Ureter (tissue), 1 donor: ENCODE results near the gene HDAC9. TPM values are rescaled to one million over a fixed set of nuclear protein-coding genes. Genes with fewer than 3 reads are reported as not detected.

ENCODE experiments used
- DNase-seq: peaks from one replicate; pipeline ENCODE4 v3.0.0-alpha.2; 2020; ENCODE audit warnings: low spot score
- total RNA-seq: library from RNA; stranded (reverse); gene quantifications from one replicate; pipeline ENCODE4 v1.2.4, GENCODE V29; 2023
- donor health status: DM: yes; HTN: yes; CAD: no.

The HDAC9 gene
- total RNA-seq, 1 donor from 2014 or later, result 20.0 TPM

DNA sequence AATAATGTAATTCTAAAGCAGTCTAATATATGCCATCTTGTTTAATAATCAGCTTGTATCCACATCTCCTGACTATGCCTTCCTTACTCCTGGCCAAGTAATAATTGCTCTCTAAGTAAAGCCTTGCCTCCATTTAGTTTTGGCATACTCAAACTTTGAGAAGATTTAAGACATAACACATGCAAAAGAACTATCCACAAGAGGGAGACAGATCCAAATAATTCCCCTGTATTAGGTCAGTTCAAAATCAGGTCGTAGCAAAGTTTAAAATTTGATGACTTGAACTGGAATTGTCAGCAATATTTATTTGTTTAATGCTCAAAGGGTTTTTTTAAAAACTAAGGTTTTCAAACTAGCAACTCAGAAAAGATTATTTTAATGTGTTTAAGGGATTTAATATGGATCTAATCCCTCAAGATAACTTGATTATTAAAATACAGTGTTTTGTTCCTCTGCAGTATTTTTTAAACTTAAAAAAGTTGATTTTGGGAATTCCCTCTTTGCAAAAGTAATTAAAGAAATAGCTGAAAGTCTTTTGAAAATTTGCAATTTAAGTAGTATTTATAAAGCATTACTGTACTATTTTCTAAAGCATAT lies 95.3 kb downstream of the HDAC9 start:
- no peak for DNase-seq

DNA sequence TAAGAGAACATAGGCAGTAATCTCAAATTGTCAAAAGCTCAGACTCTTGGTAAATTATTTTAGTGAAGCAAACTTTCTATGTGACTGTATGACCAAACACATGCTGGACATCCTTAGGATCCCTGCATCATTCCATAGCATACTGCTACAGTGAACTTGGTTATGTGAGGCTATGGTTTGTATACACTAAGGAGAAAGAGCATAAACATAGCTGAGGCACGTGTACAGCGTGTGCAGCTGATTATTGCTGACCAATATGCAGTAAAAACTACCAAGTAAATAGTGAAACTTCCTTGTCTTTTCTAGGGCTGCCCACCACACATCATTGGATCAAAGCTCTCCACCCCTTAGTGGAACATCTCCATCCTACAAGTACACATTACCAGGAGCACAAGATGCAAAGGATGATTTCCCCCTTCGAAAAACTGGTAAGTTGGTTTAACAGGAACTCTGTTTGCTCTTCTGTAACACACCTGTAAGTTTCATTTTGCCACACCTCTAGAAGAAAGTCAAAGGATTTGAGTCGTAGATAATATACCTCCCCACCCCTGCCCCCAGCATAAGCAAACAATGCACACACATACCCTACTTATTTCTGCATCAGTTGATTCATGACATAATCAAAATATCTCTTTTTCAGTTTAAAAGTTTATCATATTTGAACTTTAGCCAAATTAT lies 98.2 kb downstream of the HDAC9 start:
- DNase-seq, result no peak

DNA sequence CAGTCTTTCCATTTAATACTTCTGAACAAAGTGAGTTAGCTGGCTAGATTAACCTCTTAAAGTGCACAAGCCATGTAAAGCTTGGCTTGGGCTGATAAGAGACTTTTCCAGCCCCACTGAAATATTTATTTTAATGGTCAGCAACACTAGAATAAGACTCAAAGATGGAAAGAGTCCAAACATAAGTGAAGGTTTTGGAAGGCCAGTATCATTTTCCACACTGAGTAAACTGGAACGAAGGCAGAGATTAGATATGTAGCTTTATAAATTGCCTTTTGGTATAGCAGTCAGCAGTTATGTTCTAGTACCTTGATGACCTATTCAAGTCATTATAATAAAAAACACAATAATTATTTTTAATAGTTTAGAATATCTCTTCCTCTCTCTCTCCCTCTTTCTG lies 102.2 kb downstream of the HDAC9 start:
- no peak for DNase-seq

DNA sequence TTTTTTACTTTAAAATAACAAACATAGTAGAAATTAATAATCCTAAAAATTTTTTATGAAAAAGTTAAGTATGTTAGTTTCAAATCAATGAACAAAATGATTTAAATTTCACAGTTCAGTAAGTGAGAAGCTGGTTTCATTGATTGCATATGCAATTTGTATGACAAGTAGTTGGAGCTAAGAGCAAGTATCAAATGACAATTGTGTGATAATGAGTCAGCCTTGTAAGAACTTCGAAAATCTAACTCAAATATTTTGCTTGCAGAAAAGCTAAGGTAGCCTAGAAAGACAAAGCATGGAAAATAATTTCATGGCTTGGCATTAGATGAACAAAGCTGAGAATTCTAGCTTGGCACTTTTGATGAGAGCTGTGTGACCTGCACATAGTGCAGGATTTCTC lies 111.5 kb downstream of the HDAC9 start:
- DNase-seq, result no peak

DNA sequence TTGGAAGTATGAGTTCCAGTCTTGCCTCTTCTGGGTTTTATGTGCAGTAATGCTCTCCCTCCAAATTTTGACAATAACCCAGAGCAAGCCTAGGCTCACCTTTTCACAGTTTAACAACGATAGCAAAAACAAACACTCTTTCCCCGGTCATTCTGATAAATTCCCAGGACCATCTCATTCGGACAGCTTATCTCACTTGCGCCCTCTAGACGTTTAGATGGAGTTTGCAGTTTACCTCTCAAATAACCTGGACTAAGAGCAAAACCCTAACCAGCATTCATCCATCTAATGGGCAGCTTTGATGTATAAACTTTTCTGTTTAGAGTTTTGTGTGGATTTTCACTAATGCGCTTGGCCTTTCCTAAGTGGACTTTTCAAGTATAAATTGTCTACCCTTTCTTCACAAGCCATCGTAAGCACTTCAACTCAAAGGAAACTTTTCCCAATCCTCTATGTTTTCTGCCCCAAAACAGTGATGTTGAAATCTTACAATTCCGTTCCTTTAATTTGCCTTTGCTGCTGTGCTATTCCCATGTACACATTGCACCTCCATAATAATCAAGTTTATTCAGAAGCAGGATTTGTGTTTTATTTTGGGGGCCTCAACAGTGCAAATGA lies 114.9 kb downstream of the HDAC9 start:
- DNase-seq, result no peak

DNA sequence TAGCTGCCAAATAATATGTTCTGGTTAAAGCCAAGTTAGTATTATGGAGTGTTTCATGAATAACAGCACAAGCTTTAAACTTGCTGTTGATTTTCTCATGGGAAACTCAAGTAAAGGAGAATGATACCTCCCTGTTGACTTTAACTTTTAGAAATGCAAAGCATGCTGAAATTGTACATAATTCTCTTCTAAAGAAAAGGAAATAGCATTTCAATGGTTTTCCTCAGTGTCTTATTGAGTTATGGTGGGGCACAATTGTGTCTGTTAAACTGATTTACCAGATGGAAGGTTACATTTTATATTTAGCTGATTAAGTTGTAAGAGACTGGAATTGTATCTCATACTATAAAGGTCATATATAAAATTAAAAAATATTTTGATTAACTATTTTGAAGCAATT lies 119.3 kb downstream of the HDAC9 start:
- DNase-seq, result no peak

DNA sequence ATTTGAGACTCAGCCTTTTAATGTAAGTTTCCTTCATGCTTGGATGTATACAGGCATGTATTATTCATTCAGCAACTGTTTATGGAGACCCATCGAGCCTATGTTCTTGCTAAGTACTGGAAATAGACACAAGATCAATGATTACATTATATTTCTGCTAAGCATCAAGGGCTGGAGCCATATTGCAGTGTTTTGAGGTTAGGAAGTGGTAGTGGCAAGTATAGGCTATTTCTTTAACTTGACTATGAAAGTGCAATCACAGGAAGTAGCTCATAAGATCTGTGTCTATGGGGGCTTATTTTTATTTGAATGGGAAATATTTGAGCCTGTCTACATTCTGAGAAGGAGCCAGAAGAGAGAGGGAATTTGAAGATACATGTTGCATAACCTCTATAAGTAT lies 123.8 kb downstream of the HDAC9 start:
- no peak for DNase-seq

DNA sequence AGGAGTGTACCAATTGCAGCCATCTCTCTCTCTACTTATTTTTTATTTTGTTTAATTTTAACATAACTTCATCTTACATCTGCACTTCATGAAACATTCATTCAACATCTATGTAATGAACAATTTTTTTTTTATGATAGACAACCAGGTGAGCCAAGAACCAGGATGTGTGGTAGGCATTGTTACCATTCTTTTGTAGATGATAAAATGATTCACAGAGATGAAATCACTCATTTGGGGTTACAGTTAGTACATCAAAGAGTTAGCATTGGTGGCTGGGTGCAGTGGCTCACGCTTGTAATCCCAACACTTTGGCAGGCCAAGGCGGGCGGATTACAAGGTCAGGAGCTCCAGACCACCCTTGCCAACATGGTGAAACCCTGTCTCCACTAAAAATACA lies 127.8 kb downstream of the HDAC9 start:
- no peak for DNase-seq

DNA sequence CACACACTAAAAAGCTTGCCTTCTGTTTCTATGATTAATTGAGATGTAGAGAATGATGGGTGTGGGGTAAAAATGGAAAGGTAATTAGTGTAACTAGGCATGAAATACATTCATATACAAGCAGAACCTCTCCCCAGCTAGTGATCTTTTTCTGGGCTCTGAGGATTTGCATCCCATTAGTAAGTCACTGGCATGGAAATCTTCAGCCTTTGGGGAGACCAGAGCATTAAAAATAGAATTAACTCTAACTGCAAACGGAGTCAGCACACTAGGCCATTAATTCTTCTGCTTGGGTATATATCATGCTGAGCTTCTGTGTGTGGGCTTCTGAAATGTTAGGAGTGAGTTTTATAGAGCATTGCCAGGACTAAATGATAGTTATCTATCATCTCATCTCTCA lies 128.9 kb downstream of the HDAC9 start:
- no peak for DNase-seq

DNA sequence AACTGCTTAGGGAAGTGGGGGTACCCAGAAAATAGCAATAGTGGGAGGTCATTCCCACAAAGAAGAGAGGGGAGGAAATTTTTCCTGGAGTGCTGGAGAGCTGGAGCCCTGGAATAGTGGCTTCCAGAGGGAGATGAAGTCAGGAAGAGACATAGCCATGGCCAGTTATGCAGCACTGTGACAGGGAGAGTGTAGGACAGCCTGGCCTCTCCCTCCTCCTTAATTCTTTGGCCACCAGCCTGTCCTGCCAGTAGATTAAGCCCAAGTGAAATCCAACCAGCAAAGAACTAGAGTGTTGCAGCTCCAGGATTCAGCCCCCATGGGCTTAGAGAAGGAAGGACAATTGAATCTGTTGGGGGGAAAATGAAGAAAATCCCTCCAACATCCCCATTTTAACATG lies 130.5 kb downstream of the HDAC9 start:
- DNase-seq, result no peak

DNA sequence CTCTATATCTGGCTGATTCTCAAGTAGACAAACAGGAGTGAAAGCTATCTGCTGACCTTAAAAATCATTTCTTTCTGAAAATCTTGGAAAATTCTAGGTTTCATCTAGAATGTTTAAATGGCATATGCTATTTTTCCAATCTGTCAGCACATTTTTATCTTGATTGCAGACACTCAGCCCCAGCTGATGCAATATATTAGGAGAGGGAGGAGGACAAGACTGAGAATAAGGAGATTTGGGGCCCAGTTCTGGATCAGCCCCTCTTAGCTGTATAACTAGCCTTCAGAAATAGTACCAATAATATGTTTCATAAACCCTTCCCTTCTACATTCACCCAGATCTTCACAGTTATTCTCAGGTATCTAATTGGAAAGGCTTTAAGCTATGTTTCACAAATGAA lies 131.2 kb downstream of the HDAC9 start:
- no peak for DNase-seq

DNA sequence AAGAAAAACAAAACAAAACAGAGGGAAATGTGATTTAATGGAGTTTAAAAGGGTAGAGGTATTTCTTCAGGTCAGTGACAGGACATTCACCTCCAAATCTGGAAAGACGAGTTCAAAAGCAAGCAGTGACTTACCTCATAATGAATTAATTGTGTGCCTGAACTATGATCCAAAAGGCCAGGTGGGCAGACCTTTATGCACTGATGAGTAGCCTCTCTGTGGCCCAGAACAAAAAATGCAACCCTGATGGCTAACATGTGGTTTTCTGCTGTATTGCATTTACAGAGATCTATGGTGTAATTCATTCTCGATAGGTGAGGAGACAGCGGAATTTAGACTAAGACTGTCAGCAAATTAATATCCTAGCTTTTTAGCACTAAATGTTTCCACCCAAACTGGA lies 142.0 kb downstream of the HDAC9 start:
- no peak for DNase-seq

DNA sequence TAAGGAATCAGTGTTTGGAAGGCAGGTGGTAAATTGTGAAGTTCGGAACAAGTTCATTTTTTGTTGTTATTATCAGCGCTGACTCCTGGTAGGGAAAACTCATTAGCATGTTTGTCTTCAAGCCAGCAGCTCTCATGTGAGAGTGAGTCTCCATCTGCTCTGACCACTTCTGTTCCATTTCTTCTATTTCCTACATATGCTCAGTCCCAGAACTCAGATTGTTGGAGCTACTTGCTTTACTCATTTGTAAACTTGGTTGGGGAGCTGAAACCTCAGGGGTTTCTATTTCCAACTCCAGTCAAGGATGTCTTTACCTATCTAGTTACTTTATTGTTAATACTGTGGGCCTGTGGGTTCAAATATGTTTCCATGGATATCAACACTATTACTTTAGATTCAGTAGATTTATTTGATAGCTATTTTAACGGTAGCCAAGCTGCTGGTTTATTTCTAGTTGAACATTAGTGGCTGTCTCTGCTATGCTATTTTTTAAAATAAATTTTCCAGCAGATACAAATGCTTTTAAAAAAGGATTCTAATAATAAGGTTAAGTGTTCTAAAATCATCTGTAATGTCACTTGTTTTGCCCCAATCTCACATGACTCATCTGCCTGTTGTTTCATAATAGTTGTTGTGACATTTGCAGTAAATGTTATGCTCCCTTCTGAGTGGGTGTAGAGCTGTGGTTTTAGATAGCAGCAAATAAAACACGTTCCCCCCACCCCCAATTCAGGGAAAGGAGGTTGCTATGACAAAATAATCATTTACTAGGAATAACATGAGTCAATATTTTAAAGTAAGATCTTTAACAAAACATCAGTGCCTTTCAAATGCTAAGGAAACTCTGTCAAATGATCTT lies 143.3 kb downstream of the HDAC9 start:
- DNase-seq, result no peak

DNA sequence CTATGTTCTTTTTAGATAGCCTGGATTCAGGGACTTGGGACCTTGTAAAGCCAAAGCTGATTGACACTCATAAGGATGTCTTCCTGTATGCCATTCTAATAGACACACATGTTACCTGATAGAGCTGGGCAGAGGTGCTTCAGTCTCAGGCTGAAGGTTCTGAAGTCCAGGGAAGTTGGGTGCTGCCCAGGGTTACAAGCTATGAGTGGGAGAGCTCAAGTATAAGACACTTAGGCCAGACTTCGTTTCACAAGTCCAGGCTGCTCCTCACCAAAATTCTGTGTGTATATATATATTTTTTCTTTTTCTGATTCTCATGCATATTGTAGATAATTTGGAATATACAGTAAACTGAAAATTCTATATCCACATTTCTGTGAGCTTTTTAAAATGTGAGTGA lies 144.2 kb downstream of the HDAC9 start:
- no peak for DNase-seq

DNA sequence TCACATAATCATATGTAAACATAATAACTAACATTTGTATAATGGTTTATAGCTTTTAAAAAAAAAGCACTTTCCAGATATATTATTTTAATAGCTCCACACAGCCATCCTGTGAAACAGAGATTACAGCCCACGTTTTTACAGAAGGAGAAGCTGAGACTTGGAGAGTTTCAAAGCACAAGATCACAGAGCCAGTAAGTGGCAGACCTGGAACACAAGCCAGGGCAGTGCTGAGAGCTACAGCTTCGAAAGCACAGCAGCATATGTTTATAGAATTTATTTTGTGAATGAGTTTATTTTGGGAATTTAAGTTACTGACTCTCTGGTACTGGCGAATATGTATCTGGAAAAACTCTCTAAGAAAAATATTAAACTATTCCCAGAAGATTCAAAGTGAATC lies 149.4 kb downstream of the HDAC9 start:
- no peak for DNase-seq

DNA sequence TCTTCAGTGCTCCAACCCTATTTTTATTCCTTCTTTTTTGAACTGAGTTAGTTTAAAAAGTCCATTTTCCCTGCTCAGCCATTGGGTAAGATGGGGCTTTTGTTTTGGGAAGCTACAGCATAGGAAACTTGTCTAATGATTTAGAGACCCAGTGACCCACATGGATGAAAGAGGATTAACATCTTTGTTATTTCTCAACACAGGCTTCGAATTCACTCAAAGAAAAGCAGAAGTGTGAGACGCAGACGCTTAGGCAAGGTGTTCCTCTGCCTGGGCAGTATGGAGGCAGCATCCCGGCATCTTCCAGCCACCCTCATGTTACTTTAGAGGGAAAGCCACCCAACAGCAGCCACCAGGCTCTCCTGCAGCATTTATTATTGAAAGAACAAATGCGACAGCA lies 152.0 kb downstream of the HDAC9 start:
- no peak for DNase-seq

DNA sequence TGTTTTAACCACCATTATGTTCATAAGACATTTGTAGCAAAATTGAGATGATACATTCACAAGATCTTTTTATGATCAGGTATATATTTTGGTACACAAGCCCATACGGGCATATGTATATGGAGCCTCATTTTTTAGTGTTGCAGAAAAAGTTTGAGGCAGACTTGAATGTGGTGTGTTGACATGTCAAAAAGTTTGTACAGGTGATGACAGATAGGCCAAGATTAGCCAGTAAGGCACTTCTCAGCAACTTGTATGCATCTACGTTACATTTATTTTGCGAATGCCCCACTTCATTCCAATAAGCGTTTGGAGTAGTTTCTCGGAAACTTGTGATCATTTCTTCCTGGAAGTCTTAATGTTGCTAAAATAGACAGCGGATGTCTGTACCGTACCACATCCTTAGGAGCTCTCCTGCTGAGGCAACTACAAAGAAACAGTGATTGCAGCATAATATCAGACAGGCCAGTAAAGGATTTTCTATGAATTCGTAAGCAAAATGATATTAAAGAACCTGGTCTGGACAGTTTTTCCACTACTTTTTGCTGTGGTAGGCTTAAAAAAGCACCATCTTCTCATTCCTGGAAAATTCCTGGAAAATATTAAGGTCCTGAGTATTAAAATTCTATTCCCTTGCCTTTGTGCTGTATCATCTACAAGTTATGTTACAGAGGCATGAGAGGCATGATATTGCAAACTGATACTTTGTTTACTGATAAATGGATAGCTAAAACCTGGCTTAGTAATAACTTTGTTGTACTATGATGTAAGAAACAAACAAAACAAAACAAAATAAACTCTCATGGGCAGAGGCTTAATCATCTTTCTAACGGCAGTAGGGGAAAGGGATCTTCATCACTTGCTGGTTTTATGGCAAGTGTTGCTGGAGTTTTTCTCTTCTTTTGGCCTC lies 153.6 kb downstream of the HDAC9 start:
- no peak for DNase-seq

DNA sequence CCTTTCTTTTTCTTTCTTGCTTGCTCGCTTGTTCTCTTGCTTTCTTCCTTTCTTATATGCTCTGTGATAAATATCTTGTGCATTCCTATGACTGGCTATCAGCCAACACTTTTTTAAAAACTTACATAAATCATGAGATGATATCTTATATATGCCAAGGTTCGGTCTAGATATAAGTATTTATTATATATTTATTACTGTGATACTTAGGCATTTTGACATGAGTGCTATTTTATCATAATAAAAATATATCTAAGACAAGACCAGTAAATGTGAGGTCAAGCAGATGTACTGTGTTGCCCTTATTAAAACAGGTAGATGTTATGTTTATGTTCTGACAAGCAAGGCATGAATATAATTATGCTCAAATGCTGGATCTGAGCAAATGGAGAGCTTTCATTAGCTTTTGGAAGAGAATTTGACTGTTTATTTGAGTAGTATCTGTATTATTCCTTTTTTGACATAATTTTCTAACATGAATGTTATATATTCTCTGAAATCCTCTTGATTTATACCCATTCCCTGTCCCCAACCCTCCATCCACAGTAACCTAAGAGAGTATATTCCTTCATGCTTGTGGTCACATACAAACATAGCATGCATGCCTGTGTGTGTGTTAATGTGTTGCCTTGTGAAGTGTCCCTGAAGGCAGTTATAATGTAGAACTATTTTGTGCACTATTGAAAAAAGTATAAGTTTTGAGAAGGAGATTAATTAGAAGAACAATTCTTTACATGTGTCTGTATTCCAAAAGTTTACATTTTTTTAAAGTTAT lies 158.0 kb downstream of the HDAC9 start:
- DNase-seq, result no peak

DNA sequence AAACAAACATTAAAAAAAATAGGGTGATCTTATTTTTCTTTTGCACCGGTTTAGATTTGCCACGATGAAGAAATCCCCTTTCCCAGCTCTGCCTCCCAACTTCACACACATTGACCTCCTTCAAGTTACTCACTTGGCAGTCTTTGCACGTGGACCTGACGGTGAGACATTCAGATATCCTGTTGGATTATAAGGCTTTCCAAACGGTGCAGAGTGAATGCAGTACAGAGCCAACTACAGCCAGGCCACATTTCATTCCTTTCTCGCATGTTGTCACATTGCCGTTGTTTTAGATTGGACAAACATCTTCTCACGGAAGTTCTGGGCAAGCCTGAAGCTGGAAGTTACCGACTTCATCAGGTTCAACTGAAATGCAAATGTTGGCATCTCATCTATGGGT lies 159.2 kb downstream of the HDAC9 start:
- no peak for DNase-seq

DNA sequence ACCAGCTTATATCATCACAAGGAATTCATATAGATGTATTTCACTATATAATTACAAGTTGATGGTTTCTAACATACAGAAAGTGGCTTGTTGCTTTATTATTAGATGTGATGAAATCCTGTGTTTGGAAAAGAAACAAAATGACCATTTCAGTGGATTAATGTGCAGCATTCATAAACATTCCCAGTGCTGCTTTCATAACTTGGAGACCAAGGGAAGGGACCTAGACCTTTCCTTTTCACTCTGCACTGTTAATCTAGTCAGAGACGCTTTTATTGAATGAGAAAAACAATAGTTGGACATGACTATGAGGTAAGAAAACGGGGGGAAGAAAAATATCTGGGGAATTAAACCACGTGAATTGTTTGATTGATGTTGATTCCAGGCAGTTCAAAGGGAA lies 160.0 kb downstream of the HDAC9 start:
- DNase-seq, result no peak

DNA sequence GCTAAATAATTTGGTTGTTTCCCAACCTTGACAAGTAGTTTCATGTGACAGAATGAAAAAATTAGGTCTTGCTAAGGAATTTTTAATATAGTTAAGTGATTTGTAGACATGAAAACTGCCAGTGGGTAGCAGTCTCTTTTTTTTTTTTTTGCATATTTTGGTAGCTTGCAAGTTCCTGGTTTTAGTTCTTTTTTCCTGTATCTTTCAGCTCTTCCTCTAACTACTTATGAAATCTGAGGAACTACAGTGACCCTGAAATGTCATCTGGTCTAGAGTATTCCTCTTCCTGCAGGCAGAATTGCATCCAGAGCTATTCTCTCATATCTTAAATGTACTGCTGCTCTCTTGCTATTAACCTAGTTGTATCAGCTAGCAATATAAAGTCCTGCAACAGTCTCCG lies 160.4 kb downstream of the HDAC9 start:
- DNase-seq, result no peak
